ENCODE results near the gene CCDC186. TPM values are rescaled to one million over a fixed set of nuclear protein-coding genes. Genes with fewer than 3 reads are reported as not detected.

The CCDC186 gene
- polyA plus RNA-seq, 1 of the 3 experiments (the other 2 are of a cell fraction), result 1.3 TPM

DNA sequence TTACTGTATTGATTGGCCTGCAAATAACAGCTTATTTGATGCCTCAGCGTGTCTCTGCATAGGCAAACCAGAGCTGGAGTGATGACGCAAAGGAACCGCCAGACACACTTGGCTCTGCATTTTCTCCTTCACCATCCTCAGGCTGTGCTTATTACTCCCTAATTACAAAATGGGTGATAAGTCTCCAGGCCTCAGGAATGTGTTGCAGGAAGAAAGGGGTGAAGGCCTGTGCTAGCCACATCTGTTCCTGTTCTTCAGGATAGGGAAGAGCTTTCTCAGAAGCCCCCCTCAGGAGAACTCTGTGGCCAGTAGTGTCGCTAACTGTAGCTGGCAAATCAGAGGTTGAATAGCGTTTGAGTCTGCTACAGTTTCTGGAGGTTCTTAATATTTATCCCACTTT is 10.3 kb upstream of the CCDC186 start:
- POLR2A ChIA-PET, result no interaction called here
- WGBS (ENCODE audit: low lambda C conversion rate), result 75% methylated on average over 5 of the region's 5 CpGs

More for the DNA sequence above, 10.3 kb upstream of the CCDC186 start:
- TF ChIP-seq, protein P1, sequence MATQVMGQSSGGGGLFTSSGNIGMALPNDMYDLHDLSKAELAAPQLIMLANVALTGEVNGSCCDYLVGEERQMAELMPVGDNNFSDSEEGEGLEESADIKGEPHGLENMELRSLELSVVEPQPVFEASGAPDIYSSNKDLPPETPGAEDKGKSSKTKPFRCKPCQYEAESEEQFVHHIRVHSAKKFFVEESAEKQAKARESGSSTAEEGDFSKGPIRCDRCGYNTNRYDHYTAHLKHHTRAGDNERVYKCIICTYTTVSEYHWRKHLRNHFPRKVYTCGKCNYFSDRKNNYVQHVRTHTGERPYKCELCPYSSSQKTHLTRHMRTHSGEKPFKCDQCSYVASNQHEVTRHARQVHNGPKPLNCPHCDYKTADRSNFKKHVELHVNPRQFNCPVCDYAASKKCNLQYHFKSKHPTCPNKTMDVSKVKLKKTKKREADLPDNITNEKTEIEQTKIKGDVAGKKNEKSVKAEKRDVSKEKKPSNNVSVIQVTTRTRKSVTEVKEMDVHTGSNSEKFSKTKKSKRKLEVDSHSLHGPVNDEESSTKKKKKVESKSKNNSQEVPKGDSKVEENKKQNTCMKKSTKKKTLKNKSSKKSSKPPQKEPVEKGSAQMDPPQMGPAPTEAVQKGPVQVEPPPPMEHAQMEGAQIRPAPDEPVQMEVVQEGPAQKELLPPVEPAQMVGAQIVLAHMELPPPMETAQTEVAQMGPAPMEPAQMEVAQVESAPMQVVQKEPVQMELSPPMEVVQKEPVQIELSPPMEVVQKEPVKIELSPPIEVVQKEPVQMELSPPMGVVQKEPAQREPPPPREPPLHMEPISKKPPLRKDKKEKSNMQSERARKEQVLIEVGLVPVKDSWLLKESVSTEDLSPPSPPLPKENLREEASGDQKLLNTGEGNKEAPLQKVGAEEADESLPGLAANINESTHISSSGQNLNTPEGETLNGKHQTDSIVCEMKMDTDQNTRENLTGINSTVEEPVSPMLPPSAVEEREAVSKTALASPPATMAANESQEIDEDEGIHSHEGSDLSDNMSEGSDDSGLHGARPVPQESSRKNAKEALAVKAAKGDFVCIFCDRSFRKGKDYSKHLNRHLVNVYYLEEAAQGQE (IDR thresholded peaks at IDR 0.05; ENCODE audit: low read depth, low read length), result no peak
- no peak for TF ChIP-seq GABPA (IDR thresholded peaks at IDR 0.05; ENCODE audit: low read depth)
- TF ChIP-seq, protein P2, sequence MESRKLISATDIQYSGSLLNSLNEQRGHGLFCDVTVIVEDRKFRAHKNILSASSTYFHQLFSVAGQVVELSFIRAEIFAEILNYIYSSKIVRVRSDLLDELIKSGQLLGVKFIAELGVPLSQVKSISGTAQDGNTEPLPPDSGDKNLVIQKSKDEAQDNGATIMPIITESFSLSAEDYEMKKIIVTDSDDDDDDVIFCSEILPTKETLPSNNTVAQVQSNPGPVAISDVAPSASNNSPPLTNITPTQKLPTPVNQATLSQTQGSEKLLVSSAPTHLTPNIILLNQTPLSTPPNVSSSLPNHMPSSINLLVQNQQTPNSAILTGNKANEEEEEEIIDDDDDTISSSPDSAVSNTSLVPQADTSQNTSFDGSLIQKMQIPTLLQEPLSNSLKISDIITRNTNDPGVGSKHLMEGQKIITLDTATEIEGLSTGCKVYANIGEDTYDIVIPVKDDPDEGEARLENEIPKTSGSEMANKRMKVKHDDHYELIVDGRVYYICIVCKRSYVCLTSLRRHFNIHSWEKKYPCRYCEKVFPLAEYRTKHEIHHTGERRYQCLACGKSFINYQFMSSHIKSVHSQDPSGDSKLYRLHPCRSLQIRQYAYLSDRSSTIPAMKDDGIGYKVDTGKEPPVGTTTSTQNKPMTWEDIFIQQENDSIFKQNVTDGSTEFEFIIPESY (IDR thresholded peaks at IDR 0.05; ENCODE audit: borderline replicate concordance, low read depth), result no peak
- TF ChIP-seq RXRA (IDR thresholded peaks at IDR 0.05; ENCODE audit: borderline replicate concordance, low read depth), result no peak
- TF ChIP-seq, protein P3, sequence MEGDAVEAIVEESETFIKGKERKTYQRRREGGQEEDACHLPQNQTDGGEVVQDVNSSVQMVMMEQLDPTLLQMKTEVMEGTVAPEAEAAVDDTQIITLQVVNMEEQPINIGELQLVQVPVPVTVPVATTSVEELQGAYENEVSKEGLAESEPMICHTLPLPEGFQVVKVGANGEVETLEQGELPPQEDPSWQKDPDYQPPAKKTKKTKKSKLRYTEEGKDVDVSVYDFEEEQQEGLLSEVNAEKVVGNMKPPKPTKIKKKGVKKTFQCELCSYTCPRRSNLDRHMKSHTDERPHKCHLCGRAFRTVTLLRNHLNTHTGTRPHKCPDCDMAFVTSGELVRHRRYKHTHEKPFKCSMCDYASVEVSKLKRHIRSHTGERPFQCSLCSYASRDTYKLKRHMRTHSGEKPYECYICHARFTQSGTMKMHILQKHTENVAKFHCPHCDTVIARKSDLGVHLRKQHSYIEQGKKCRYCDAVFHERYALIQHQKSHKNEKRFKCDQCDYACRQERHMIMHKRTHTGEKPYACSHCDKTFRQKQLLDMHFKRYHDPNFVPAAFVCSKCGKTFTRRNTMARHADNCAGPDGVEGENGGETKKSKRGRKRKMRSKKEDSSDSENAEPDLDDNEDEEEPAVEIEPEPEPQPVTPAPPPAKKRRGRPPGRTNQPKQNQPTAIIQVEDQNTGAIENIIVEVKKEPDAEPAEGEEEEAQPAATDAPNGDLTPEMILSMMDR (IDR thresholded peaks at IDR 0.05), result no peak
- TF ChIP-seq, protein P4, sequence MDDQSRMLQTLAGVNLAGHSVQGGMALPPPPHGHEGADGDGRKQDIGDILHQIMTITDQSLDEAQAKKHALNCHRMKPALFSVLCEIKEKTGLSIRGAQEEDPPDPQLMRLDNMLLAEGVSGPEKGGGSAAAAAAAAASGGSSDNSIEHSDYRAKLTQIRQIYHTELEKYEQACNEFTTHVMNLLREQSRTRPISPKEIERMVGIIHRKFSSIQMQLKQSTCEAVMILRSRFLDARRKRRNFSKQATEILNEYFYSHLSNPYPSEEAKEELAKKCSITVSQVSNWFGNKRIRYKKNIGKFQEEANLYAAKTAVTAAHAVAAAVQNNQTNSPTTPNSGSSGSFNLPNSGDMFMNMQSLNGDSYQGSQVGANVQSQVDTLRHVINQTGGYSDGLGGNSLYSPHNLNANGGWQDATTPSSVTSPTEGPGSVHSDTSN (IDR thresholded peaks at IDR 0.05), result no peak
- TF ChIP-seq FOXJ3 (CRISPR knock-in tag; IDR thresholded peaks at IDR 0.05), result no peak
- TF ChIP-seq, protein P5, sequence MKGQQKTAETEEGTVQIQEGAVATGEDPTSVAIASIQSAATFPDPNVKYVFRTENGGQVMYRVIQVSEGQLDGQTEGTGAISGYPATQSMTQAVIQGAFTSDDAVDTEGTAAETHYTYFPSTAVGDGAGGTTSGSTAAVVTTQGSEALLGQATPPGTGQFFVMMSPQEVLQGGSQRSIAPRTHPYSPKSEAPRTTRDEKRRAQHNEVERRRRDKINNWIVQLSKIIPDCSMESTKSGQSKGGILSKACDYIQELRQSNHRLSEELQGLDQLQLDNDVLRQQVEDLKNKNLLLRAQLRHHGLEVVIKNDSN (IDR thresholded peaks at IDR 0.05; ENCODE audit: borderline replicate concordance, low read depth), result no peak
- no peak for TF ChIP-seq SIN3A (IDR thresholded peaks at IDR 0.05; ENCODE audit: borderline replicate concordance, low read depth, low read length)
- no peak for TF ChIP-seq NRF1 (IDR thresholded peaks at IDR 0.05; ENCODE audit: low read depth, low read length)
- TF ChIP-seq RCOR1 (IDR thresholded peaks at IDR 0.05; ENCODE audit: low read length), result no peak
- no peak for TF ChIP-seq TEAD4 (IDR thresholded peaks at IDR 0.05; ENCODE audit: borderline replicate concordance, insufficient read depth)
- no peak for TF ChIP-seq SMC3 (IDR thresholded peaks at IDR 0.05; ENCODE audit: low read depth, low read length)
- no peak for TF ChIP-seq MEF2A (IDR thresholded peaks at IDR 0.05; ENCODE audit: borderline replicate concordance, low read depth)
- TF ChIP-seq RFX5 (IDR thresholded peaks at IDR 0.05; ENCODE audit: low read length), result no peak
- TF ChIP-seq GATA2 (CRISPR knock-in tag; IDR thresholded peaks at IDR 0.05), result no peak
- TF ChIP-seq JUND (IDR thresholded peaks at IDR 0.05), result no peak
- no peak for TF ChIP-seq EP300 (IDR thresholded peaks at IDR 0.05; ENCODE audit: borderline replicate concordance in 1 of 2, low read depth in 1 of 2, low read length in 1 of 2)
- no peak for TF ChIP-seq NFIC (IDR thresholded peaks at IDR 0.05; ENCODE audit: borderline replicate concordance)
- H4K20me1 ChIP-seq (ENCODE audit: insufficient read depth), result no peaks in the 10 kb centered on the region
- H3K27ac ChIP-seq (ENCODE audit: low read depth in 2 of 2, low read length in 1 of 2), result no peak overlapping the region
- no peak overlapping the region for H3K4me2 ChIP-seq
- no peaks in the 10 kb centered on the region for H3F3A ChIP-seq (replicated peaks; ENCODE audit: insufficient read depth)
- no peak overlapping the region for H3K9ac ChIP-seq
- H3K4me3 ChIP-seq (ENCODE audit: low read depth in 2 of 2, low read length in 1 of 2), result no peak overlapping the region
- no peaks in the 10 kb centered on the region for H3K36me3 ChIP-seq (replicated peaks in 1 of 2; ENCODE audit: control insufficient read depth in 1 of 2, insufficient read depth in 2 of 2, low read length in 1 of 2)
- H3K9me2 ChIP-seq, result no peaks in the 10 kb centered on the region
- no peak for DNase-seq
- no peaks in the 10 kb centered on the region for H3K27me3 ChIP-seq (ENCODE audit: insufficient read depth)
- H3K4me1 ChIP-seq (ENCODE audit: control insufficient read depth in 1 of 2, insufficient read depth in 2 of 2, low read depth in 1 of 2, low read length in 1 of 2), result no peaks in the 10 kb centered on the region; a peak in 1 of 4 replicates
- no peaks in the 10 kb centered on the region for H3K9me3 ChIP-seq
- CTCF ChIA-PET, result no interaction called here
- no peak overlapping the region for H2AFZ ChIP-seq (ENCODE audit: low read depth)
- H3K79me2 ChIP-seq (ENCODE audit: insufficient read depth), result no peaks in the 10 kb centered on the region
